NCI-H1436 treated with DMSO at 0.1 percent for 48 hours (cell line): ENCODE results near the gene FCAMR.

Source experiments
- DNase-seq: peaks from one replicate; lab custom pipeline; 2025; lab: John Stamatoyannopoulos, UW

Gene FCAMR, protein sequence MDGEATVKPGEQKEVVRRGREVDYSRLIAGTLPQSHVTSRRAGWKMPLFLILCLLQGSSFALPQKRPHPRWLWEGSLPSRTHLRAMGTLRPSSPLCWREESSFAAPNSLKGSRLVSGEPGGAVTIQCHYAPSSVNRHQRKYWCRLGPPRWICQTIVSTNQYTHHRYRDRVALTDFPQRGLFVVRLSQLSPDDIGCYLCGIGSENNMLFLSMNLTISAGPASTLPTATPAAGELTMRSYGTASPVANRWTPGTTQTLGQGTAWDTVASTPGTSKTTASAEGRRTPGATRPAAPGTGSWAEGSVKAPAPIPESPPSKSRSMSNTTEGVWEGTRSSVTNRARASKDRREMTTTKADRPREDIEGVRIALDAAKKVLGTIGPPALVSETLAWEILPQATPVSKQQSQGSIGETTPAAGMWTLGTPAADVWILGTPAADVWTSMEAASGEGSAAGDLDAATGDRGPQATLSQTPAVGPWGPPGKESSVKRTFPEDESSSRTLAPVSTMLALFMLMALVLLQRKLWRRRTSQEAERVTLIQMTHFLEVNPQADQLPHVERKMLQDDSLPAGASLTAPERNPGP

GRCh38 chr1:206970446-206970845 lies at the start of gene FCAMR:
TSS of gene FCAMR (minus strand) at chr1:206970460. CDS start at chr1:206970125, 335 bp downstream.
- DNase-seq, result no peak

DNA sequence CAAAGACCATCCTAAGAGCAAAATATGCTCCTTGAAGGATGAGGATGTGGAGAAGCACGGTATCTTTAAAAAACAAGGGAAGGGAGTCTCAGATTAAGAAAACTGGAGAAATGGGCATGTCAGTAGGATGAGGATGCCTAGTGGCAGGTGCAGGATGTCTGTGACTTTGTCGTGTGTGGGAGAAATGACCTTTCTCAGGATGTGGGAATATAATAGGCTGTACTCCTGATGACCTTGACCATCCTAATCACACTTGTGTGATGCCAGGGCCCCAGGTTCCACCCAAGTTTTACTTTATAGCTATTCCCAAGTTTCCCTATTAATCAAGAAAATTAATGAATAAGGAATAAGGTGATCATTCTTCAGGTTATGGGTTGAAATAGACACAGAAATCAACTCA lies 49.4 kb upstream of the FCAMR start:
- DNase-seq, result no peak

DNA sequence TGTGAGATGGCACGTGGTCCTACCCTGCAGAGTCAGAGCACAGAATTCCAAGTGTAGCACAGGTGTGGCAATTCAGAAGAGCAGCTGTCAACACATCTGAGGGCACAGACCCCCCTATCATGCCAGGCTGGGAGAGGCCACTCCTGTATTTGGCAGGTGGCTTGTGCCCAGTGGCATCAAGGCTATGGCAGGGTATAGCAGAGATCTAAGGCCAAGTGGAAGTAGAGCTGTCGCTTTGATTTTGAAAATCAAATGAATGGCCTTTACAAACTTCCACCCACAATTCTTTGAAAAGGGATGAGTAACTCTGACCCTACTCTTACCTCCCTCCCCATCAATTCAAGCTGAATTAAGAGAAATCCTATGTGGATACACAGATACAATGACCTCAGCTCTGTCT lies 48.9 kb upstream of the FCAMR start:
- no peak for DNase-seq

- DNase-seq, result no peak
Observed at GRCh38 chr1:207018707-207019106, 48.4 kb upstream of the FCAMR start.

GRCh38 chr1:207017615-207018559 lies 47.6 kb upstream of the FCAMR start:
- DNase-seq, result no peak

- DNase-seq, result no peak
Observed at GRCh38 chr1:207015791-207016190, 45.5 kb upstream of the FCAMR start.

- no peak for DNase-seq
Observed at GRCh38 chr1:207014728-207015127, 44.5 kb upstream of the FCAMR start.

DNA sequence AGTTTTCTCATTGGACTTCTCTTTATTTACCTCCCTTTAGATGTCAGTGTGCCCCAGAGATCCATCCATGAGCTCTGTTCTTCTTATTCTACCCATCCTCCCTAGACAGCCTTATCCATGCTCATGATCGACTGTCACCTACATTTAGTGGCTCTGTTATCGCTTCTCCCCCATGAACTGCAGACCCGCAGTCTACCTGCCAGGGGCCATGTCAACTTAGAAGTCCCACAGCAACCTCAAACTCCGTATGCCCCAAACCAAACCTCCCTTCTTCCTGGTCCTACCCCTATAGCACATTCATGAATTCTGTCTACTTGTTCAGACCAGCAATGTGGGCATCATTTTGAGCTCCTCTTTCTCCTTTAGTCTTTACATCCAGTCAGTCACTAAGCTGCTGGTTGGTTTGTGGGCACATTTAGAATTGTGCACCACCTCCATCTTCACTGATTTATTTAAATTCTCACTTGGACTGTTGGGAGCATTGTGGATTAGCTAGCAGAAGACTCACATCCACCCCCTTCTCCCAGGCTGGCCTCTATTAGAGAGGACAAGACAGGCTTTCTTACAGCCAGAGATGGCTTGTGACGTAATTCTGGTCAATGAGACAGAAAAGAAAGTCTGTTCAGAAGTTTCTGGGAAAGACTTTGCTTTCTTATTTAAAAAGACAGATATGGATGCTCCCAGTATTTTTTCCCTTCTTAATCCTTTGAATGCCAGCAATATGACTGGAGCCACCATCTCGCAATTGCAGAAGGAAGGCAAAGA lies 43.2 kb upstream of the FCAMR start:
- no peak for DNase-seq

DNA sequence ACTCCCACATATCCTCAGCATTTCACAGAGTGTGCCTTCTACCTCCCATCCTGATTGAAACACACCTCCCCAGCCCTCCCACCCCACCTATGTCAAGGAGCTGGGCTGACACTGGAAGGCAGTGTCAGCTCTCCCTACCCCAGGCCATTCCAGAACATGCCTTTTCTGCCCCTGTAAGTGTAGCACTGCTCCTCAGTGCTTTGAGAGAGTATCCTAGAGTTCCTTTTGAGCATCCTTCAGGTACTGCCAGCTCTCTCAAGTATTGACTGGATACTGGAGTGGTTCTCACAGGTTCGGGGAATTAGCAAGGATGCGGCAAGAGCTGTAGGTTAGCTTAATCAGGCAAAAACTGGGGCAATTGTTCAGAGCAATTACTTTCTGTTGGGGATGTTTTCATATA lies 40.5 kb upstream of the FCAMR start:
- DNase-seq, result no peak

DNA sequence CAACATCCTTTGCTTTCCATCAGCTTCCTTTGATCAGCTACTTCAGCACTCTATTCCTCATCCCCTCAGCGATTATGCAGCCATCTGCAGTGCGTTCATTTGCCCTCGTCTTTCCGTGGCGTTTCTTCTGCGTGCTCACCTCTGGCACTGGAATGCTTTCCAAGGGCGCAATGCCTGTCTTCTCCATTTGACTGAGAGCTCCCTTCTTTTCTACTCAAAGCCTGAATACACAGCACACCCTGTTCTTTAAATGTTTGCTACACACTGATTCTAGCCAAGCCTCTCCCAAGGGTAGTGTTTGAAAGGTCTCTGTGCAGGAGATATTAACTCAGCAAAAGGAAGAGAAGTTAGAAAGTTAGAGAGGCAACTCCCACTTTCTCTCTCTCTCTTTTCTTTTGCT lies 39.7 kb upstream of the FCAMR start:
- DNase-seq, result no peak

DNA sequence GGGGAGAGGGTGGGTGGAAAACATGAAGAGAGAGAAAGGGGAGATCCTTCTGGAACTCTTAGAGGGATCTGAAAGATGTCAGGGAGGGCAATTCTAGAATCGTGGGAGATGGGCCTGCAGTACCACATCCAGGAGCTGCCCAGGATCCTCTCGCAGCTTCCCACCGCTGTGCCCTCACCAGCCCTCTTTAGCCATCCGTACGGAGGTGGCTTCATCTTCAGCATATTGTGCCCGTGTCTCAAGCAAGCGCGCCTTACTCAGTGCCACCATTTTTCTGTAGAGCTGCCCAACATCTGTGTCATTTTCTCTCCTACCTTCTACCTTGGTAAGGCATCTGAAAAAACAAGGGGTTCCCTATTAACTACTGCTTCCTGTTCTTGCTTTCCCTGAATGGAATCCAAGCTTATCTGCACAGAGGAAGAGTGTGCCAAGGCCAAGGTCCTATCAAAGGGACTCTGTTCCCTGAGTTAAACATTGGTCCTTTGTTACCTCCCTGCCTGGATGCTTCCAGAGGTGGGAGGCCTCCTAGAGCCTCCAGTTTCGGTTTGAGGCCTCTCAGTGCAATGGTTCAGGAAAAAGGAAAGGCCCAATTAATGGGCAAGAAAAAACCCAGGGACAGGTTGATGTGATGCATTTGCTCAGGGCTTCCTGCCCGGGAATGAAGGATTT lies 39.1 kb upstream of the FCAMR start:
- no peak for DNase-seq

DNA sequence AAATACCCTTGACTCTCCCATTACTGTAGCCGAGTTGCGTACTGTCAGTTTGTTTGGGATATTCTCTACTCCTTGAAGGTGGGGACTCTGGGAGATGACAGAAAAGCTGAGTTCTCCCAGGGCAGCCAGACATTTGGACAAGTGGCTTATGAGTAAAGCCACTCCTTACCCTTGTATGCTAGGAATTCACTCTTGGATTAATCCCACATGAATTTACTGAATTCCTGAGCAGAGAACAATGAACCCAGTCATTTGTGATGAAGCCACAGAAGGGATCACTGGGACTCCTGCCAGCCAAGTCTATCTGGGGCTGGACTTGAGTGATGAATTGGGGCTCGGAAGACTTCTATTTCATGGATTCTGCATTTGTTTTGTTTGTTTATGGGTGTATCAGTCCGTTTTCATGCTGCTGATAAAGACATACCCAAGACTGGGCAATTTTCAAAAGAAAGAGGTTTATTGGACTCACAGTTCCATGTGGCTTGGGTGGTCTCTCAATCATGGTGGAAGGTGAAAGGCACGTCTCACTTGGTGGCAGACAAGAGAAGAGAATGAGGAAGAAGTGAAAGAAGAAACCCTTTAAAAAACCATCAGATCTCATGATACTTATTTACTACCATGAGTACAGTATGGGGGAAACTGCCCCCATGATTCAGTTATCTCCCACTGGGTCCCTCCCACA lies 37.2 kb upstream of the FCAMR start:
- no peak for DNase-seq

DNA sequence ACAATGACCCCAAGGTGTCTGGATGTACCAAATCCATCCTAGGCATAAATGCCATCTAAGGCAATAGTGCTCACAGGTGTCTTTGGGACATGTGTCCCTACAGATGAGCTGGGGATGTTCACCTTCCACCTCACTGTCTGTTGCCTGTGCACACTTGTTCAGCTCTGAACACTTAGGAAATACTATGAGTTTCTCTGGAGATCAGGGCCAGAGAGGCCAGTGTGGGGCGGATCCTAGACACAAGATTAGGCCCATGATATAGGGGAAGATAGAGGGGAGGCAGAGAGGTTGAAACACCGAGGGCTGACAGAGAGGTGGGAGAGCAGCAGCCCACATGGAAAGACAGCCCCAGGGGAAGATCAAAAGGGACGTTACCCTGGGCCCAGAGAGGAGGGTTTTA lies 36.7 kb upstream of the FCAMR start:
- no peak for DNase-seq

GRCh38 chr1:207006083-207006482 lies 35.8 kb upstream of the FCAMR start:
- no peak for DNase-seq

GRCh38 chr1:207004931-207005830 lies 34.9 kb upstream of the FCAMR start:
- DNase-seq, result peak; percentile 5

DNA sequence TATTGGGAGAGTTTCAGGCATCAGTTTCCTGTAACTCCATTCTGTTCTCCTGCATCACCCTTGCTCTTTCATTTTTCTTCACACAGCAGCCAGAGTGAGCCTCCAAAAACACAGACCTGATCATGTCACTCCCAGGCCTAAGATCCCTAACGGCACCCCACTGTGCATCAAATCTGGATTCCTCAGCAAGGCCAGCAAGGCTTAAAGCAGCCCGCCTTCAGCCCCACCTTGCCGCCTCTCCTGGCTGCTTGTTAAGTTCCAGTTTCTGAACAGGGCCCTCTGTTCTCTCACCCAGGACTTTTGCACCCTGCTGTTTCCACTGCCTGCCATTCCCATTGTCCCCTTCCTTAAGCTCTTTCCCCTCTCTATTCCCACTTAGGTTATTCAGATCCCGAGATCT lies 33.0 kb upstream of the FCAMR start:
- DNase-seq, result no peak

GRCh38 chr1:207002724-207003146 lies 32.5 kb upstream of the FCAMR start:
- no peak for DNase-seq

DNA sequence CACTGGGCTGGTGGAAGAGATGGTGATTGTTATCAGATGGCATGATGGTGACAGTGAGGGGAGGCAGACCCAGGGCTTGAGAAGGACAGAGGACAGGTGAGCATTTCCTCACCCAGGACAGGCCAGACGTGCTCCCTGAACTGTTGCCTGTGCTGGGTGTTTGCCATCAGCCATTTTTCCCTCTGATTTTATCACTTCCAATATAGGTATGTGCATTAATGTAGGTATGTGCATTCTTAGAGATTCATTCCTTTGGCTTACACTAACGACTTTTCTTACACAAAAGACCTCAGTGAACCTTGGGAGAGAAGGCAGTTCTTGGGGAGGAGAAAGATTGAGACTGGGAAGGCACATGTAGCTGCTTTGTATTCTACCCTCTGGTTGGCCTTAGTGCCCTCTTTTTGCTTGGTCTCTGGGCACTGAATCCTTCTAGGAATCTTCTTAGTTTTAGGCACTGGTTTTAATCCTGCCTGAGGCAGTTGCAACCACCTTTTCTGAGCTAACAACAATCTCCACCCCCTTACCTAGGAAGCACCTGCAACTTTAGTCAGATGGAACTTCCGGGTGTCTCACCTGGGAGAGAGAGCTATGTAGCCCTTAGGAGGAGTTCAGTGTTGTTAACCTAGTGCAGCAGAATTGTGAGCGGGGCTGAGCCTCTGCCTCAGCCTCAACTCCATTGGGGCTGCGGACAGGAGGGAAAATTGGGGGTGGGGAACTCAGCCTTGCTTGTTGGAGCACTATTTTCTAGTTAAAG lies 31.4 kb upstream of the FCAMR start:
- DNase-seq, result no peak
